Measurements from ENCODE around the gene CFTR.

DNA sequence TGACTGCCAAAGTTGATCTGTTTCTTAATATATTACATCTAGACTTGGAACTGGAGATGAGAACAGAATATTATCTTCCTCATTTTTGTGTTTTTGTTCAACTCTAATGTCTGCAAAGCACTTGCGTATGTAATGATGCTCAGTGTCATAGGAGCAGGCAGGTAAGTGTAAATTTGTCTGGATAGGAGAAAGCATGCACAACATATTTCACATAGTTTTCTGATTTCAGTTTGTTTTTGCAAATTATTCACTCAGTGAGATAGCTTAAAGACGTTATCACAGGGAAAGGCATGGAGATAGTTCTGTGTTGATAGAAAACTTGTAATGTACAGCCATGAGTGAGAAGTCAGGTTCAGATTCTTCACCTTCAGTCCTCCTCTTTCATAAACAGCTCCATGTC is 84.8 kb downstream of the CFTR start:
- TF ChIP-seq, protein P1, sequence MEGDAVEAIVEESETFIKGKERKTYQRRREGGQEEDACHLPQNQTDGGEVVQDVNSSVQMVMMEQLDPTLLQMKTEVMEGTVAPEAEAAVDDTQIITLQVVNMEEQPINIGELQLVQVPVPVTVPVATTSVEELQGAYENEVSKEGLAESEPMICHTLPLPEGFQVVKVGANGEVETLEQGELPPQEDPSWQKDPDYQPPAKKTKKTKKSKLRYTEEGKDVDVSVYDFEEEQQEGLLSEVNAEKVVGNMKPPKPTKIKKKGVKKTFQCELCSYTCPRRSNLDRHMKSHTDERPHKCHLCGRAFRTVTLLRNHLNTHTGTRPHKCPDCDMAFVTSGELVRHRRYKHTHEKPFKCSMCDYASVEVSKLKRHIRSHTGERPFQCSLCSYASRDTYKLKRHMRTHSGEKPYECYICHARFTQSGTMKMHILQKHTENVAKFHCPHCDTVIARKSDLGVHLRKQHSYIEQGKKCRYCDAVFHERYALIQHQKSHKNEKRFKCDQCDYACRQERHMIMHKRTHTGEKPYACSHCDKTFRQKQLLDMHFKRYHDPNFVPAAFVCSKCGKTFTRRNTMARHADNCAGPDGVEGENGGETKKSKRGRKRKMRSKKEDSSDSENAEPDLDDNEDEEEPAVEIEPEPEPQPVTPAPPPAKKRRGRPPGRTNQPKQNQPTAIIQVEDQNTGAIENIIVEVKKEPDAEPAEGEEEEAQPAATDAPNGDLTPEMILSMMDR (IDR thresholded peaks at IDR 0.05; ENCODE audit: borderline replicate concordance, extremely low read depth, low read length, poor library complexity, severe bottlenecking), result no peak
- no peak for TF ChIP-seq EZH2 (IDR thresholded peaks at IDR 0.05; ENCODE audit: borderline replicate concordance, low read depth, low read length, severe bottlenecking)

Measured in DND-41 (cell line).